GM12891 (cell line): ENCODE data around the gene GPR78.

Source experiments
- PAX5 ChIP-seq: IDR thresholded peaks from 2 replicates; pipeline ENCODE4 v1.6.1; 2011; ENCODE audit warnings: low read length, moderate library complexity, mild to moderate bottlenecking; ENCODE audit not compliant: insufficient read depth, severe bottlenecking
- POLR2A ChIP-seq: IDR thresholded peaks from 2 replicates; pipeline ENCODE4 v1.6.1; 2011; ENCODE audit warnings: low read depth, low read length, control low read depth
- POLR2AphosphoS5 ChIP-seq: IDR thresholded peaks from 2 replicates; pipeline ENCODE4 v1.6.1; 2011; ENCODE audit warnings: low read depth, low read length, control low read depth
- POU2F2 ChIP-seq: IDR thresholded peaks from 2 replicates; pipeline ENCODE4 v1.6.1; 2011; ENCODE audit warnings: low read depth, mild to moderate bottlenecking, control low read depth, low read length, moderate library complexity
- SPI1 ChIP-seq: IDR thresholded peaks from 2 replicates; pipeline ENCODE4 v1.6.1; 2011; ENCODE audit warnings: low read depth, low read length, control low read depth
- TAF1 ChIP-seq: IDR thresholded peaks from 2 replicates; pipeline ENCODE4 v1.6.1; 2011; ENCODE audit warnings: low read depth, low read length, control low read depth

DNA sequence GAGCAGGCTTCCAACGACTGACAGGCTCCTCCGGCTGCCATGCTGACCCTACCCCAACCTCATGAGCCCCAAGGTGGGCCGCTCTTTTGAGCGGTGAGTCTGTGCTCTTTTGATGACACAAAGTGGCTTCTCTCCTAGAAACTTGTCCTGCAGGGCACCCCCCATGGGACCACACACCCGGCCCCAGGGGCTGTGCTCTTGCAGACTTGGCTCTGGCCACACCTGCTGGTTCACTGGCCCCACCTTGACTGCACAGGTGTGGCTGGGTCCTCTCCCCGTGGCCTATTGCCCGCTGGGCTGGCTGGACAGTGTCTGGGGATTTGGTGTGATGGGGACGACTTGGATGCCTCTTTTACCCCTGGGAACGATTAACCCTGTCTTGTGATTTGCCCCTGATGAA lies 10.9 kb downstream of the GPR78 start:
- TF ChIP-seq TAF1 (no peak), POLR2A (no peak), POLR2AphosphoS5 (no peak), SPI1 (no peak), POU2F2 (no peak), PAX5 (no peak)
